K562 (cell line): Measurements from ENCODE around the gene CRYBB2. TPM values are rescaled to one million over a fixed set of nuclear protein-coding genes. Genes with fewer than 3 reads are reported as not detected.

Experiments
- ATF6 ChIP-seq: sonication (generic); formaldehyde crosslinking; IDR thresholded peaks from 2 replicates; pipeline ENCODE4 v1.4.0; 2020; ENCODE audit warnings: mild to moderate bottlenecking, missing genetic modification reagents
- BACH1 ChIP-seq: fragments of 200-800 bp; sonication (Bioruptor generic); IDR thresholded peaks from 2 replicates; pipeline ENCODE4 v1.6.1; 2016; ENCODE audit warnings: missing genetic modification characterization, missing compliant biosample characterization
- BCOR ChIP-seq: fragments of 450-650 bp; IDR thresholded peaks from 2 replicates; pipeline ENCODE4 v1.6.1; 2016
- BHLHE40 ChIP-seq: IDR thresholded peaks from 2 replicates; pipeline ENCODE4 v1.6.1; 2011; ENCODE audit warnings: low read length, improper control_type of control experiment
- CXXC5 ChIP-seq: fragments of 250-450 bp; sonication (Bioruptor Pico); IDR thresholded peaks from 2 replicates; pipeline ENCODE4 v1.8.0; 2022; ENCODE audit warnings: inconsistent platforms, mild to moderate bottlenecking, moderate library complexity
- ETV1 ChIP-seq: fragments of 450-650 bp; conservative IDR thresholded peaks from 2 replicates; pipeline ENCODE4 v1.6.1; 2016; ENCODE audit warnings: missing genetic modification characterization, control low read depth, low read depth, missing compliant biosample characterization
- GABPA ChIP-seq: fragments of 200-800 bp; sonication (Bioruptor generic); conservative IDR thresholded peaks from 2 replicates; pipeline ENCODE4 v1.6.1; 2016; ENCODE audit warnings: low read depth, missing genetic modification characterization, missing compliant biosample characterization
- HNRNPH1 ChIP-seq: fragments of 200-400 bp; formaldehyde crosslinking; optimal IDR thresholded peaks from 2 replicates; pipeline ENCODE3; 2017; ENCODE audit warnings: low read depth, mild to moderate bottlenecking, low read length, moderate library complexity
- MEF2D ChIP-seq: conservative IDR thresholded peaks from 2 replicates; pipeline ENCODE4 v1.6.1; 2016; ENCODE audit warnings: low read depth, missing genetic modification characterization, missing compliant biosample characterization
- PHB2 ChIP-seq: fragments of 450-650 bp; IDR thresholded peaks from 2 replicates; pipeline ENCODE4 v1.6.1; 2017; ENCODE audit warnings: low read depth
- PRDM10 ChIP-seq: fragments of 450-650 bp; IDR thresholded peaks from 2 replicates; pipeline ENCODE4 v1.6.1; 2018; ENCODE audit not compliant: partially characterized antibody
- RBM14 ChIP-seq: fragments of 200-400 bp; formaldehyde crosslinking; IDR thresholded peaks from 2 replicates; pipeline ENCODE4 v1.6.1; 2018; ENCODE audit warnings: low read depth, mild to moderate bottlenecking, low read length, moderate library complexity, borderline replicate concordance; ENCODE audit not compliant: insufficient read depth
- SP2 ChIP-seq: IDR thresholded peaks from 2 replicates; pipeline ENCODE4 v1.6.1; 2011; ENCODE audit warnings: mild to moderate bottlenecking, low read depth, low read length, moderate library complexity; ENCODE audit not compliant: poor library complexity, severe bottlenecking; ENCODE audit errors: extremely low read depth
- SREBF2 ChIP-seq: sonication (generic); formaldehyde crosslinking; IDR thresholded peaks from 2 replicates; pipeline ENCODE4 v1.4.0; 2020; ENCODE audit warnings: mild to moderate bottlenecking, missing genetic modification reagents
- STAT5B ChIP-seq: fragments of 250-450 bp; sonication (Bioruptor Pico); IDR thresholded peaks from 2 replicates; pipeline ENCODE4 v1.8.0; 2021; ENCODE audit warnings: mild to moderate bottlenecking, inconsistent platforms
- SUPT5H ChIP-seq: fragments of 450-650 bp; IDR thresholded peaks from 2 replicates; pipeline ENCODE4 v1.6.1; 2016
- ZBTB7A ChIP-seq: IDR thresholded peaks from 2 replicates; pipeline ENCODE4 v1.6.1; 2011; ENCODE audit warnings: low read depth, mild to moderate bottlenecking, low read length, moderate library complexity, borderline replicate concordance; ENCODE audit not compliant: control insufficient read depth
- ZNF232 ChIP-seq: sonication (generic); formaldehyde crosslinking; IDR thresholded peaks from 2 replicates; pipeline ENCODE4 v1.8.0; 2022; ENCODE audit warnings: mild to moderate bottlenecking, missing genetic modification reagents
- polyA plus RNA-seq, 8 experiments: library from polyadenylated mRNA; depleted of rRNA in 4 of 8; stranded (reverse) in 5 of 8; unstranded in 3 of 8; fragments of >200 nt; fragmentation: Nextera tagmentation in 2 of 8; fragmentation: Illumina TruSeq in 1 of 8; extraction: Ambion mirVana in 2 of 8; extraction: Trizol in 1 of 8; gene quantifications; 2 replicates each; pipeline versions ENCODE4 v1.2.1 to v1.2.3, GENCODE V29; 2011 to 2014; ENCODE audit warnings: inconsistent platforms in 1 of 8, missing spikeins in 1 of 8
- total RNA-seq, 7 experiments: library from RNA; depleted of rRNA in 6 of 7; stranded (reverse); fragments of >200 nt in 6 of 7; fragmentation: Illumina TruSeq in 2 of 7; extraction: Trizol in 2 of 7; gene quantifications; 2 replicates each; pipeline versions ENCODE4 v1.2.1 to v1.2.3, GENCODE V29; 2011 to 2021; ENCODE audit warnings: low replicate concordance in 1 of 7
- TF ChIP-seq, protein P1 (sequence below), 2 experiments: fragments of 450-650 bp; IDR thresholded peaks; 2 replicates each; pipeline ENCODE4 v1.6.1; 2016
- TF ChIP-seq, protein P2 (sequence below): fragments of 250-450 bp; sonication (Bioruptor Pico); IDR thresholded peaks from 2 replicates; pipeline ENCODE4 v1.8.0; 2021; ENCODE audit warnings: moderate library complexity, mild to moderate bottlenecking, inconsistent platforms

CRYBB2 gene
- total and polyA plus RNA-seq, 9 of the 15 experiments (the other 6 are each of a cell fraction or from before 2014, with no cell fraction given) = not detected

DNA sequence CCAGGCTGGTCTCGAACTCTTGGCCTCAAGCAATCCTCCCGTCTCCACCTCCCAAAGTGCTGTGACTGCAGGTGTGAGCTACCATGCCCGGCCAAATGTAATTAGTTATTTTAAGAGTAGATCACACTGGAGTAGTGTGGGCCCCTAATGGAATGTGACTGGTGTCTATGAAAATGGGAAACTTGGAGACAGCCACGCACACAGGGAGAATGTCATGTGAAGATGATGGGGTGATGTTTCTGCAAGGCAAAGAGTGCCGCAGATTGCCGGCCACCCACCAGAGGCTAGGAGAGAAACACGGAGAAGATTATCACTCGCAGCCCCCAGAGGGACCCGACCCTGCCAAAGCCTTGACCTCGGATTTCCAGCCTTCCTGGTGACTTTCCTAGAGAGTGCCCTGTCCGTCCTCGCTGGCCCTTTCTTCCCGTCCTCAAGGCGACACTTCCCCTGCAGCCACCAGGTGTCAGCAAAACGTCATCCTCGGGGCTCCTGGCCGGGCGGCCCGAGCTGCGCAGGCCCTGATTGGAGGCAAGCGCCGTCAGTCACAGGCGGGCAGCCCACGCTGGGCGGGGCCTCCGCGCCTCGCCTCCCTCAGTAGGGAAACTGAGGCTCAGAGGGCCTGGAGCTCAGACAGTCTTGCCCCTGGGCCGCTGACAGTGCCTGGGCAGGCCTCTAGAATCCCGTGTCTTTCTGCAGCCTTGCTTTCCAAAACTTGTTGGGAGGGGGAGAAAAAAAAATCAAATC lies 16.3 kb downstream of the CRYBB2 start (continued):
- TF ChIP-seq ATF6 (CRISPR knock-in tag) = no peak
- TF ChIP-seq SREBF2 (CRISPR knock-in tag) = no peak
- peak; percentile 97 for TF ChIP-seq CXXC5
- peak; percentile 80 for TF ChIP-seq SP2
- no peak for TF ChIP-seq ZBTB7A
- TF ChIP-seq, protein P1, sequence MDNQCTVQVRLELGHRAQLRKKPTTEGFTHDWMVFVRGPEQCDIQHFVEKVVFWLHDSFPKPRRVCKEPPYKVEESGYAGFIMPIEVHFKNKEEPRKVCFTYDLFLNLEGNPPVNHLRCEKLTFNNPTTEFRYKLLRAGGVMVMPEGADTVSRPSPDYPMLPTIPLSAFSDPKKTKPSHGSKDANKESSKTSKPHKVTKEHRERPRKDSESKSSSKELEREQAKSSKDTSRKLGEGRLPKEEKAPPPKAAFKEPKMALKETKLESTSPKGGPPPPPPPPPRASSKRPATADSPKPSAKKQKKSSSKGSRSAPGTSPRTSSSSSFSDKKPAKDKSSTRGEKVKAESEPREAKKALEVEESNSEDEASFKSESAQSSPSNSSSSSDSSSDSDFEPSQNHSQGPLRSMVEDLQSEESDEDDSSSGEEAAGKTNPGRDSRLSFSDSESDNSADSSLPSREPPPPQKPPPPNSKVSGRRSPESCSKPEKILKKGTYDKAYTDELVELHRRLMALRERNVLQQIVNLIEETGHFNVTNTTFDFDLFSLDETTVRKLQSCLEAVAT (IDR thresholded peaks at IDR 0.05) = no peak
- TF ChIP-seq HNRNPH1 = no peak
- TF ChIP-seq GABPA = no peak
- TF ChIP-seq PRDM10 = no peak
- 0 out of 2 replicates have a peak, but pooled peaks have one; percentile 8 for TF ChIP-seq BHLHE40
- TF ChIP-seq PHB2 = no peak
- TF ChIP-seq MEF2D = no peak
- TF ChIP-seq BACH1 (tag) = no peak
- no peak for TF ChIP-seq ETV1 (tag)
- no peak for TF ChIP-seq STAT5B (CRISPR knock-in tag)
- TF ChIP-seq RBM14 = no peak
- TF ChIP-seq, protein P2, sequence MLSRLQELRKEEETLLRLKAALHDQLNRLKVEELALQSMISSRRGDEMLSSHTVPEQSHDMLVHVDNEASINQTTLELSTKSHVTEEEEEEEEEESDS (CRISPR knock-in tag) = no peak
- TF ChIP-seq SUPT5H = no peak
- TF ChIP-seq ZNF232 (CRISPR knock-in tag) = no peak
- TF ChIP-seq BCOR = 0 out of 2 replicates have a peak, but pooled peaks have one; percentile 9
